ENCODE measurements around the gene TMEM144. TPM values are rescaled to one million over a fixed set of nuclear protein-coding genes. Genes with fewer than 3 reads are reported as not detected.

Gene TMEM144
- total RNA-seq, 1 experiment from 2014 or later = 5.4 TPM

DNA sequence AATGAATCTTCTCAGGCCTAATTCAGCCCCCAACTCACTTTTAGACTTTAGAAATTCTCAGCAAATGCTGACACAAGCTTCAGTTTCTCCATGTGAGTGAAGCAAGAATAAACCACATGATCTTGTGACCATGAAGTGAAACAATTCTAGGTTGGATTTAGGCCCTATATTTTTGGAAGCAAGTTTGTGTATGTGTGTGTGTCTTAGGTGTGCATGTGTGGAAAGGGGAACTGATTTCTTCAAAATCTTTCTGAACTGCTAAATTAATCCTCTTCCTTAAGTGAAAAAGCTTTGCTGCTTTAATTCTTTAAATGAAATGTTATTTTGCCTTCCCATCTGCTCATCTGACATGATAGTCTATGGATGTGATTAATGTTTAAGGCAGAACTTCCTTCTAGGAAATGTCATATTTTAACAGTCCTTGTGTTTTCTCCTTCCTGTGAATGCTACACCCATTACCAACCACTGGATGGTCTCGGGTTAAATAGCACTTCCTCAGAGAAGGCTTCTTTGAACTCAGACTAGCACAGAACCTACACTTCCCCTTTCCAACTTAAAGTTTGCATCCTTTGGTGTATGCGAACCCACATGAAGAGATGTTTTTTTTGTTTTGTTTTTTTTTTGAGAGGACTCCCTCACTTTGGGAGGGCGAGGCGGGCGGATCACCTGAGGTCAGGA is 1.2 kb upstream of the TMEM144 start:
- no peaks in the 10 kb centered on the region for H3K9me3 ChIP-seq (ENCODE audit: low read length)
- H3K79me2 ChIP-seq (ENCODE audit: low read length) = no peaks in the 10 kb centered on the region
- ChIA-PET CTCF (no interaction called here), POLR2A (ENCODE audit: unreplicated experiment) (no interaction called here)
- no peak overlapping the region for H3K4me2 ChIP-seq (ENCODE audit: low read length)
- no peaks in the 10 kb centered on the region for H3K27me3 ChIP-seq (ENCODE audit: low read length)
- H3K9me2 ChIP-seq (replicated peaks; ENCODE audit: low read length) = no peaks in the 10 kb centered on the region
- TF ChIP-seq EZH2phosphoT487 (IDR thresholded peaks at IDR 0.05; ENCODE audit: borderline replicate concordance, low read length) (no peak), EZH2 (IDR thresholded peaks at IDR 0.05; ENCODE audit: low read length, unreplicated experiment) (no peak)
- TF ChIP-seq, protein P1, sequence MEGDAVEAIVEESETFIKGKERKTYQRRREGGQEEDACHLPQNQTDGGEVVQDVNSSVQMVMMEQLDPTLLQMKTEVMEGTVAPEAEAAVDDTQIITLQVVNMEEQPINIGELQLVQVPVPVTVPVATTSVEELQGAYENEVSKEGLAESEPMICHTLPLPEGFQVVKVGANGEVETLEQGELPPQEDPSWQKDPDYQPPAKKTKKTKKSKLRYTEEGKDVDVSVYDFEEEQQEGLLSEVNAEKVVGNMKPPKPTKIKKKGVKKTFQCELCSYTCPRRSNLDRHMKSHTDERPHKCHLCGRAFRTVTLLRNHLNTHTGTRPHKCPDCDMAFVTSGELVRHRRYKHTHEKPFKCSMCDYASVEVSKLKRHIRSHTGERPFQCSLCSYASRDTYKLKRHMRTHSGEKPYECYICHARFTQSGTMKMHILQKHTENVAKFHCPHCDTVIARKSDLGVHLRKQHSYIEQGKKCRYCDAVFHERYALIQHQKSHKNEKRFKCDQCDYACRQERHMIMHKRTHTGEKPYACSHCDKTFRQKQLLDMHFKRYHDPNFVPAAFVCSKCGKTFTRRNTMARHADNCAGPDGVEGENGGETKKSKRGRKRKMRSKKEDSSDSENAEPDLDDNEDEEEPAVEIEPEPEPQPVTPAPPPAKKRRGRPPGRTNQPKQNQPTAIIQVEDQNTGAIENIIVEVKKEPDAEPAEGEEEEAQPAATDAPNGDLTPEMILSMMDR (conservative IDR thresholded peaks at IDR 0.05; ENCODE audit: low read depth, low read length) = no peak
- no peak overlapping the region for H3K4me3 ChIP-seq (ENCODE audit: low read length)
- ATAC-seq (no peak), DNase-seq (no peak)
- H4K20me1 ChIP-seq (ENCODE audit: low read length) = no peaks in the 10 kb centered on the region
- no TSS peak for BruUV-seq (replicated peaks)
- H3K9ac ChIP-seq (ENCODE audit: low read length) = no peak overlapping the region
- H3K27ac ChIP-seq (ENCODE audit: low read length) = no peak overlapping the region
- intact Hi-C loops (cut with micrococcal nuclease) = no loop called here
- H3K4me1 ChIP-seq (ENCODE audit: insufficient read depth, low read length) = peaks cover 11% of the 10 kb centered on the region
- no peaks in the 10 kb centered on the region for H3K36me3 ChIP-seq (ENCODE audit: low read depth, low read length)
- H3F3A ChIP-seq (ENCODE audit: low read length, unreplicated experiment) = no peaks in the 10 kb centered on the region
- H2AFZ ChIP-seq (ENCODE audit: low read length) = no peak overlapping the region

DNA sequence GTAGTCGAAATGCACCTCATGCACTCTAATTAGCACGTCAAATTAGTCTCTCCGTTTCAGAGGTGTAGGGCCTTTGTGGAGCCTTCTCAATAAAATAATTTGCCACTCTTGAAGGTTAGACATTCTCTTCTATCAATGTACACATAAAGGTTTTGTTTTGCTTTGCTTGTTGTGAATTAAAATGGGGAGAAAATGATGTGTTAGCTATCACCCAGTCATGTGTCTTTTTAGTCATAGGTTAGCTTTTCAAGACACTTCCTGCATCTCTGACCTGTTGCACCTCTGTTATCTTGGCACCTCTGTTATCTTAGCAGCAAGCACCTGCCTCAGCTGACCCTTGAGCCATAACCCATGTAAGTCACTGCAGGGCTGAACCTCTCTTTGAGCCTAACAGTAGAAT is 936 bp downstream of the TMEM144 start:
- Histone ChIP-seq H3F3A (ENCODE audit: low read length, unreplicated experiment) (no peaks in the 10 kb centered on the region), H3K79me2 (ENCODE audit: low read length) (no peaks in the 10 kb centered on the region), H3K4me1 (ENCODE audit: insufficient read depth, low read length) (peaks cover 11% of the 10 kb centered on the region), H3K4me3 (ENCODE audit: low read length) (peak overlapping the region; percentile 79), H3K36me3 (ENCODE audit: low read depth, low read length) (no peaks in the 10 kb centered on the region), H3K27ac (ENCODE audit: low read length) (no peak overlapping the region), H3K4me2 (ENCODE audit: low read length) (peak overlapping the region; percentile 86), H4K20me1 (ENCODE audit: low read length) (no peaks in the 10 kb centered on the region), H2AFZ (ENCODE audit: low read length) (peak overlapping the region; percentile 95), H3K27me3 (ENCODE audit: low read length) (no peaks in the 10 kb centered on the region), H3K9me2 (replicated peaks; ENCODE audit: low read length) (no peaks in the 10 kb centered on the region), H3K9ac (ENCODE audit: low read length) (peak overlapping the region; percentile 89), H3K9me3 (ENCODE audit: low read length) (no peaks in the 10 kb centered on the region)
- ATAC-seq (no peak), DNase-seq (no peak)
- intact Hi-C loops (cut with micrococcal nuclease) = no loop called here
- TF ChIP-seq EZH2phosphoT487 (IDR thresholded peaks at IDR 0.05; ENCODE audit: borderline replicate concordance, low read length) = no peak
- TF ChIP-seq, protein P1 (conservative IDR thresholded peaks at IDR 0.05; ENCODE audit: low read depth, low read length) = no peak
- no peak for TF ChIP-seq EZH2 (IDR thresholded peaks at IDR 0.05; ENCODE audit: low read length, unreplicated experiment)
- BruUV-seq (replicated peaks) = no TSS peak
- CTCF ChIA-PET = no interaction called here
- POLR2A ChIA-PET (ENCODE audit: unreplicated experiment) = no interaction called here

DNA sequence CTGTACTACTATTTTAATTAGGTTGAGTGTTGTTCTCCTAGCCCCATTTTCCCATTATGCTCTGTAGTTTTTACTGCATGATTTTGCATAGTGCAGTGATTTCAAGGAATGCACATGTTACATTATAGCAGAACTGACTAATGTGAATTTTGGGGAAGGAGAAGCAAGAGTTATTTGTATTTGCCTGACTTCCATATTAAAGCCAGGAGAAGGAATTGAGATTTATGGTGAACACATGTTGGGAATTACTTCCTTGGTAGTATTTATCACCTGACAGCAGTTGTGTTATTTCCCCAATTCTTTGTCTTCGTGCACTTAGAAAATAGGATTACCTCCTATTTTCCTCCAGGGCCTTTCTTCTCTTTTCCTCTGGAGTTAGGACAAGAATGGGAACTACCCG is 3.2 kb downstream of the TMEM144 start:
- no peak overlapping the region for H3K27ac ChIP-seq (ENCODE audit: low read length)
- no peak overlapping the region for H3K4me2 ChIP-seq (ENCODE audit: low read length)
- no peak for TF ChIP-seq EZH2phosphoT487 (IDR thresholded peaks at IDR 0.05; ENCODE audit: borderline replicate concordance, low read length)
- no peak for TF ChIP-seq EZH2 (IDR thresholded peaks at IDR 0.05; ENCODE audit: low read length, unreplicated experiment)
- TF ChIP-seq, protein P1 (conservative IDR thresholded peaks at IDR 0.05; ENCODE audit: low read depth, low read length) = no peak
- peaks cover 11% of the 10 kb centered on the region for H3K4me1 ChIP-seq (ENCODE audit: insufficient read depth, low read length)
- H2AFZ ChIP-seq (ENCODE audit: low read length) = no peak overlapping the region
- H3K36me3 ChIP-seq (ENCODE audit: low read depth, low read length) = no peaks in the 10 kb centered on the region
- CTCF ChIA-PET = no interaction called here
- H3K9ac ChIP-seq (ENCODE audit: low read length) = no peak overlapping the region
- H3K9me2 ChIP-seq (replicated peaks; ENCODE audit: low read length) = no peaks in the 10 kb centered on the region
- H3K79me2 ChIP-seq (ENCODE audit: low read length) = no peaks in the 10 kb centered on the region
- ATAC-seq (no peak), DNase-seq (no peak)
- no peaks in the 10 kb centered on the region for H4K20me1 ChIP-seq (ENCODE audit: low read length)
- H3K9me3 ChIP-seq (ENCODE audit: low read length) = no peaks in the 10 kb centered on the region
- no peaks in the 10 kb centered on the region for H3K27me3 ChIP-seq (ENCODE audit: low read length)
- BruUV-seq (replicated peaks) = no TSS peak
- H3F3A ChIP-seq (ENCODE audit: low read length, unreplicated experiment) = no peaks in the 10 kb centered on the region
- no peak overlapping the region for H3K4me3 ChIP-seq (ENCODE audit: low read length)
- intact Hi-C loops (cut with micrococcal nuclease) = no loop called here
- POLR2A ChIA-PET (ENCODE audit: unreplicated experiment) = no interaction called here

All from PC-3 (cell line).